ENCODE results near the gene TSHZ2.

Gene TSHZ2

DNA sequence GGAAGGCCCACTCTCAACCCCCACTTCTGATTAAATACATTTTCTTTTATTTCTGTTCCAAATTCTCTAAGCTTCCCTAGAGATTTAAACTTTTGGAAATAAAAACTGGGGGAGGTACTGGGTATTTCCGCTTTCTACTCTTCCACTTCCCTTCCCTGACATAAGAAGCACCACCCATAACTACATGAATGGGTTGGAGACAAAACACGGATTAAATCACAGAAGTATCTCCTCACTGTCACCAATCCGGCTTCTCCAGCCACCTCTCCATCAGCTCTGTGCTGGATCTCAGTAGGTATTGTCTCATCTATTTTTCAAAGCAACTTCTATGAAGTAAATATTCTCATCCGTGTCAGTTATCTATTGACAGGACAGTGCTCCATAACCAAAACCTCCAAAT, 150.7 kb downstream of the TSHZ2 start:
- DNase-seq (ENCODE audit: insufficient read length, low spot score), result no peak
- TF ChIP-seq, protein P1, sequence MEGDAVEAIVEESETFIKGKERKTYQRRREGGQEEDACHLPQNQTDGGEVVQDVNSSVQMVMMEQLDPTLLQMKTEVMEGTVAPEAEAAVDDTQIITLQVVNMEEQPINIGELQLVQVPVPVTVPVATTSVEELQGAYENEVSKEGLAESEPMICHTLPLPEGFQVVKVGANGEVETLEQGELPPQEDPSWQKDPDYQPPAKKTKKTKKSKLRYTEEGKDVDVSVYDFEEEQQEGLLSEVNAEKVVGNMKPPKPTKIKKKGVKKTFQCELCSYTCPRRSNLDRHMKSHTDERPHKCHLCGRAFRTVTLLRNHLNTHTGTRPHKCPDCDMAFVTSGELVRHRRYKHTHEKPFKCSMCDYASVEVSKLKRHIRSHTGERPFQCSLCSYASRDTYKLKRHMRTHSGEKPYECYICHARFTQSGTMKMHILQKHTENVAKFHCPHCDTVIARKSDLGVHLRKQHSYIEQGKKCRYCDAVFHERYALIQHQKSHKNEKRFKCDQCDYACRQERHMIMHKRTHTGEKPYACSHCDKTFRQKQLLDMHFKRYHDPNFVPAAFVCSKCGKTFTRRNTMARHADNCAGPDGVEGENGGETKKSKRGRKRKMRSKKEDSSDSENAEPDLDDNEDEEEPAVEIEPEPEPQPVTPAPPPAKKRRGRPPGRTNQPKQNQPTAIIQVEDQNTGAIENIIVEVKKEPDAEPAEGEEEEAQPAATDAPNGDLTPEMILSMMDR (IDR thresholded peaks at IDR 0.05; ENCODE audit: insufficient read depth, missing control alignments), result no peak
- FAIRE-seq, result no peak

DNA sequence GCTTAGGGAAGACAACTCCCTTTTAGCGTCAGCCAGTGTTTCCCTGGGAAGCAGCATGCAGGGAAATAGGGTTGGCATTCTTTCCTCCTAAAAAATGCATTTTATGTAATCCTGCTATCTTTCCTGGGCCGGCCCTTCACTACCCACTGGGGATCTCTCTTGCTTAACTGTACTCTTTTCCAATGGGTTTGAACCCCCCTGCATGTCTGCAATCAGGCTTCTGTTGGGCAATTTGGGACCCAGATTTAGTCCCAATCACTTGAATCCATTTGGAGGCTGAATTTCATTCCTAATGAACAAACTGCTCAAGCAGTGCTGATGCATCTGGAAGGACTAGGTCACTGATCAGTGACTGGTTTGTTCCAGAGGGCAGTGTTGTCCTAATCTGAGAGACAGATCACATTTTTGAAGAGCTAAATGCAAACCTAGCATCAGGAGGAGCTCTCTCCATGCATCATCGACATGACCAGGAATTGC, 152.0 kb downstream of the TSHZ2 start:
- FAIRE-seq, result no peak
- DNase-seq (ENCODE audit: insufficient read length, low spot score), result no peak

DNA sequence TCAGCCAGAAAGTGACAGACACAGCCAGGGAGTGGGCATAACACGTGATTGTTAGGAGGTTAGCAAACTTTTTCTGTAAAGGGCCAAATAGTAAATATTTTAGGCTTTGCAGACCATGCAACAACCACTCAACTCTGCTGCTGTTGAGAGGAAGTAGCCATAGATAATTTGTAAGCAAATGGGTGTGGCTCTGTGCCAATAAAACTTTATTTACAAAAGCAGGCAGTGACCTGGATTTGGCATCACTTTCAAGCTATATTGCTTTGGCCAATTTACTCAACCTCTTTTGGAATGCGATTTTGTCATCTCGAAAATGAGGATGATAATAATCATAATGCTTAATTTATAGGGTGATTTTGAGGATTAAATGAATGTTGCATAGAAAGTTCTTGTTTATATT, 152.6 kb downstream of the TSHZ2 start:
- FAIRE-seq, result no peak
- DNase-seq (ENCODE audit: insufficient read length, low spot score), result no peak
- TF ChIP-seq, protein P1 (IDR thresholded peaks at IDR 0.05; ENCODE audit: insufficient read depth, missing control alignments), result no peak

More for the DNA sequence above, 152.0 kb downstream of the TSHZ2 start:
- TF ChIP-seq, protein P1 (IDR thresholded peaks at IDR 0.05; ENCODE audit: insufficient read depth, missing control alignments), result no peak

DNA sequence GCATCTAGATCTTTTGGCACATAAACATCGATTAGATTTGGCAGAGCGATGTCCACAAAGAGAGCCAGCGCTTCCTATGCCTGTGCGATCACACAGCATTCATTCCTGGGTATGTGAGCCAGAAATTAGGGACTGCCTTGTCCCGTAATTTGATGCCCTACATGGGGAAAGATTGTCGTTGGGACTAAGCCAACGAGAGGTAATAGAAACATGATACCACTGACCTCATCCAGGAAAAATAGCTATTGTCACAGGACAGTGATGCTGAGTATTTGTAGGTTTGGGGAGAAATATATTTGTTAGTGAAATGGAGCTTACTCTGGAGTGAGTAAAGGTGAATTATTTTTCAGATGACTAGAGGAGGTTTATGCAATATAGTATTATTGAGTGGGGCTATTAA, 154.0 kb downstream of the TSHZ2 start:
- FAIRE-seq (no peak), DNase-seq (ENCODE audit: insufficient read length, low spot score) (no peak)
- TF ChIP-seq, protein P1 (IDR thresholded peaks at IDR 0.05; ENCODE audit: insufficient read depth, missing control alignments), result no peak

DNA sequence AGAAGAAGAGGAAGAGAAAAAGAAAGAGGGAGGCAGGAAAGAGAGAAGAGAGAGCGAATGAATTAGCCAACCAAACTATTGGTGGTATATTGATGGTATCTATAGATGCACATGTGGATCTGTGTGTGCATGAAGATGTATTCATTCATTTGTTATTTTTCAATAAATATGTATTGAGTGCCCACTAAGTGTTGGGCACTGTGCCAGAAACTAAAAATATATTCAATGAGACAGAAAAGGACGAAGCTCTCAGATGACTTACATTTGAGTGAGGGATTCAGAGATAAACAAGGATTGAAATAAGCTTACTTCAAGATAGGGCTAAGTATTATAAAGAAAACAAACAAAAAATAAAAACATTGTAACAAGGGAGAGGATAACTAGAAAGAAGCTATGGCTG, 154.9 kb downstream of the TSHZ2 start:
- FAIRE-seq, result no peak

DNA sequence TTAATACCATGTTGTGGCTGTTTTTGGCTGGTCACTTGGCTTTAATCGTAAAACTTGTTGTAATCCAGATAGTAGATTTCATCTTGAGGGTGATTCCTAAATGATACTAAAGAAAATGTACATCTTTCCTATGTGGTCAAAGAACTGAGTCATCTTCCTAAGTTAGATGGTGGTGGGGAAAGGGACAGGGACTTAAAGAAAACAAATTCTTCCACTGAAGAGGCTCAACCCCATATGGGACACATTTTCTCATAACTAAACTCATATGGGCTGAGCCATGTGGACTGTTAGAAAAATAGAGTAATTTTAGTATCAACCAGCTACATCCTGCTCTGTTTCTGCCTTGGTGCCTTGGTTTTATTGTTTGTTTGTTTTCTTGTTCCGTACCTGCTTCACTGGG, 155.8 kb downstream of the TSHZ2 start:
- FAIRE-seq, result no peak
- TF ChIP-seq, protein P1 (IDR thresholded peaks at IDR 0.05; ENCODE audit: insufficient read depth, missing control alignments), result no peak

More for the DNA sequence above, 154.9 kb downstream of the TSHZ2 start:
- TF ChIP-seq, protein P1 (IDR thresholded peaks at IDR 0.05; ENCODE audit: insufficient read depth, missing control alignments), result no peak
- no peak for DNase-seq (ENCODE audit: insufficient read length, low spot score)

DNA sequence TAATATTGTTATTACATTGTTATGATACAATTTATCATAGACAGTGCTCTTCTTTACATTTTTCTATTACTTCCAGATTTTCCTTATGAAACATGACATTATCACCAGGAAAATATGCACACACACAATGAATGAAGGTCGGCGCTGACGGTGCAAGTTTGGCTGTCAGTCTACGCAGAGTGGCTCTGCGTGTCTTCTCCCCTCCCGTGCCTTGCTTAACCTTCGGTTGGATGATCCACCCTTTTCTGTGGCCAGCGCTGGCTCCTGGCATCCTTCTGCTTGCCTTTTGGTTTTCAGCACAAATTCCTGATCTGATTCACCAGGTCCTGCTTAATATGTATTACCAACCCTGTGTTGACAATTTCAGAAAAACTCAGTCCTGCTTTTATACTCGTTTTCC, 157.4 kb downstream of the TSHZ2 start:
- FAIRE-seq, result no peak
- no peak for DNase-seq (ENCODE audit: insufficient read length, low spot score)
- TF ChIP-seq, protein P1 (IDR thresholded peaks at IDR 0.05; ENCODE audit: insufficient read depth, missing control alignments), result no peak

More for the DNA sequence above, 155.8 kb downstream of the TSHZ2 start:
- no peak for DNase-seq (ENCODE audit: insufficient read length, low spot score)
